H54 (cell line): Measurements from ENCODE around the gene ZSWIM4.

Experiments
- DNase-seq: peaks from one replicate; pipeline ENCODE4 v3.0.0; 2011; ENCODE audit warnings: low spot score, mixed read lengths; ENCODE audit not compliant: insufficient read length
- FAIRE-seq: peaks from 3 replicates; lab custom pipeline; 2011; peaks lifted over from hg19 to GRCh38; lab: Jason Lieb, UNC
- POLR2A ChIP-seq: IDR thresholded peaks from 2 replicates; pipeline ENCODE4 v1.6.1; 2011; ENCODE audit warnings: low read depth, mild to moderate bottlenecking, low read length

Gene ZSWIM4

GRCh38 chr19:13880059-13881043, 85.1 kb downstream of the ZSWIM4 start:
- DNase-seq (peak; percentile 97), FAIRE-seq (peak; percentile 57)
- TF ChIP-seq POLR2A = peak; percentile 13; the same call in 1 of the 2 replicates

- TF ChIP-seq POLR2A = no peak
- no peak for FAIRE-seq
- DNase-seq = no peak
Measured at GRCh38 chr19:13881251-13881691, 86.0 kb downstream of the ZSWIM4 start.
